Keratinocyte (primary cell): ENCODE results near the gene WNK2. TPM values are rescaled to one million over a fixed set of nuclear protein-coding genes. Genes with fewer than 3 reads are reported as not detected.

Experiments
- DNase-seq: peaks from one replicate; pipeline ENCODE4 v3.0.0-alpha.2; 2011; ENCODE audit warnings: low read depth, missing footprints, low spot score
- FAIRE-seq: peaks from 2 replicates; lab custom pipeline; 2011; peaks lifted over from hg19 to GRCh38; lab: Jason Lieb, UNC
- H2AFZ ChIP-seq: 2 replicates; pipeline ENCODE4 v1.6.0; 2012; ENCODE audit warnings: low read length, control low read depth, inconsistent platforms; ENCODE audit not compliant: control insufficient read depth
- H3K27ac ChIP-seq: 2 replicates; pipeline ENCODE4 v1.5.1; 2011; ENCODE audit warnings: low read length; ENCODE audit not compliant: control insufficient read depth, insufficient read depth
- H3K27me3 ChIP-seq: 3 replicates; pipeline ENCODE4 v1.6.0; 2011; ENCODE audit warnings: low read length; ENCODE audit not compliant: control insufficient read depth, insufficient read depth; ENCODE audit errors: extremely low read depth
- H3K36me3 ChIP-seq, 2 experiments: 2 replicates in 1 of 2; 3 replicates in 1 of 2; pipeline ENCODE4 v1.5.1; 2011; ENCODE audit warnings: low read length in 2 of 2, mild to moderate bottlenecking in 1 of 2; ENCODE audit not compliant: control insufficient read depth in 2 of 2, insufficient read depth in 2 of 2; ENCODE audit errors: extremely low read depth in 1 of 2
- H3K4me1 ChIP-seq: 3 replicates; pipeline ENCODE4 v1.5.1; 2011; ENCODE audit warnings: low read length; ENCODE audit not compliant: control insufficient read depth, insufficient read depth; ENCODE audit errors: extremely low read depth
- H3K4me2 ChIP-seq: 3 replicates; pipeline ENCODE4 v1.6.0; 2011; ENCODE audit warnings: low read depth, low read length; ENCODE audit not compliant: control insufficient read depth, insufficient read depth; ENCODE audit errors: extremely low read depth
- H3K4me3 ChIP-seq, 3 experiments: fragments of 200-600 bp in 1 of 3; sonication (generic) in 1 of 3; 2 replicates in 2 of 3; 3 replicates in 1 of 3; pipeline ENCODE4 v1.5.1; 2011 to 2016; ENCODE audit warnings: low read length in 3 of 3, mild to moderate bottlenecking in 3 of 3, control low read depth in 2 of 3, inconsistent platforms in 1 of 3, low read depth in 1 of 3, mixed read lengths in 1 of 3, mixed run types in 1 of 3, moderate library complexity in 1 of 3; ENCODE audit not compliant: control insufficient read depth in 2 of 3, insufficient read depth in 2 of 3; ENCODE audit errors: extremely low read depth in 1 of 3
- H3K79me2 ChIP-seq: 2 replicates; pipeline ENCODE4 v1.6.0; 2012; ENCODE audit warnings: low read length; ENCODE audit not compliant: control insufficient read depth, insufficient read depth
- H3K9ac ChIP-seq: 3 replicates; pipeline ENCODE4 v1.6.0; 2011; ENCODE audit warnings: low read length; ENCODE audit not compliant: control insufficient read depth, insufficient read depth; ENCODE audit errors: extremely low read depth
- H3K9me1 ChIP-seq: 3 replicates; pipeline ENCODE4 v1.6.0; 2011; ENCODE audit warnings: low read length; ENCODE audit not compliant: control insufficient read depth, insufficient read depth; ENCODE audit errors: extremely low read depth
- H3K9me3 ChIP-seq: 2 replicates; pipeline ENCODE4 v1.5.1; 2012; ENCODE audit warnings: low read depth, low read length; ENCODE audit not compliant: control insufficient read depth
- H4K20me1 ChIP-seq: 3 replicates; pipeline ENCODE4 v1.6.0; 2011; ENCODE audit warnings: low read length; ENCODE audit not compliant: control insufficient read depth, insufficient read depth; ENCODE audit errors: extremely low read depth
- CTCF ChIP-seq, 3 experiments: IDR thresholded peaks in 1 of 3; conservative IDR thresholded peaks in 1 of 3; optimal IDR thresholded peaks in 1 of 3; 2 replicates in 2 of 3; 3 replicates in 1 of 3; pipeline versions ENCODE3 to v1.5.1; 2011; ENCODE audit warnings: low read length in 3 of 3, mild to moderate bottlenecking in 3 of 3, moderate library complexity in 2 of 3, control low read depth in 1 of 3, inconsistent platforms in 1 of 3; ENCODE audit not compliant: insufficient read depth in 2 of 3; ENCODE audit errors: extremely low read depth in 1 of 3
- EZH2 ChIP-seq: IDR thresholded peaks from one replicate; pipeline ENCODE4 v1.6.1; 2012; ENCODE audit warnings: inconsistent platforms, mild to moderate bottlenecking, low read length, moderate library complexity
- dilution Hi-C: fragments of 300-500 bp; cut with MboI; formaldehyde crosslinking; loops from one replicate; pipeline ENCODE4 v1.7.0; 2020; ENCODE audit warnings: low sequenced_read_pairs; ENCODE audit not compliant: extremely low pct_ligation_motif_present
- polyA plus RNA-seq, 5 experiments: library from polyadenylated mRNA; depleted of rRNA in 3 of 5; stranded (reverse) in 3 of 5; stranded (forward) in 1 of 5; unstranded in 1 of 5; fragments of >200 nt; gene quantifications; 1 replicate in 1 of 5; 2 replicates in 3 of 5; 3 replicates in 1 of 5; pipeline versions ENCODE4 v1.2.1 to v1.2.3, GENCODE V29; 2011 to 2012; ENCODE audit warnings: missing spikeins in 2 of 5, low read depth in 1 of 5, low replicate concordance in 1 of 5

WNK2 gene
- polyA plus RNA-seq, 1 donor (not counting 4 experiments of a cell fraction or from before 2014, with no cell fraction given): not detected

GRCh38 chr9:93189369-93190132, 5.6 kb downstream of the WNK2 start:
- dilution Hi-C loops: no loop called here
- Histone ChIP-seq H3K79me2 (no peaks in the 10 kb centered on the region), H3K27ac (no peak overlapping the region), H3K4me3 (no peak overlapping the region), H3K4me1 (no peaks in the 10 kb centered on the region), H2AFZ (no peak overlapping the region), H3K4me2 (no peak overlapping the region), H3K9me3 (no peaks in the 10 kb centered on the region), H3K9me1 (no peaks in the 10 kb centered on the region), H3K27me3 (peaks cover 47% of the 10 kb centered on the region), H3K36me3 (no peaks in the 10 kb centered on the region), H4K20me1 (no peaks in the 10 kb centered on the region), H3K9ac (no peak overlapping the region)
- DNase-seq (no peak), FAIRE-seq (no peak)
- TF ChIP-seq EZH2 (no peak), CTCF (optimal IDR thresholded peaks at IDR 0.05 in 1 of 3, IDR thresholded peaks at IDR 0.05 in 1 of 3, conservative IDR thresholded peaks at IDR 0.05 in 1 of 3; ENCODE audit: extremely low read depth in 1 of 3, insufficient read depth in 2 of 3, low read length in 3 of 3) (no peak)

DNA sequence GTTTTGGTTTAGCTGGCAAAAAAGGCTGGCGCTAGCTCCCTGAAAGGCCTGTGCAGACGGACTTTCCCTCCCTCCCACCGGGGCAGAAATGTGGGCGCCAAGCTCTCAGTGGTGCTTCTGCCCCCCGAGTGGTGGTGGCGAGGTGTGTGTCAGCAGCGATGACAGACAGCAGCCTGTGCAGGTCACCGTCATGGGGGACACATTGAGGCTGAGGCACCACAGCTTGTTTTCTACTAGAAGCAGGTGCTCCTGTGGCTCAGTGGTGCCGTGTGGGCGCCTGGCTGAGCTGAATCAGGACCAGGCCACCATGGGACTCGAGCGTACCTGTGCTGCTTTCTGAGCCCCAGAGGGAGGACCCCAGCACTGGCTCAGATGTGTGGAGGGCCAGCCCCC, 6.2 kb downstream of the WNK2 start:
- no peaks in the 10 kb centered on the region for H3K4me1 ChIP-seq
- no peak overlapping the region for H3K9ac ChIP-seq
- DNase-seq: no peak
- no peak overlapping the region for H2AFZ ChIP-seq
- H3K27ac ChIP-seq: no peak overlapping the region
- TF ChIP-seq EZH2: no peak
- no peak for TF ChIP-seq CTCF (optimal IDR thresholded peaks at IDR 0.05 in 1 of 3, IDR thresholded peaks at IDR 0.05 in 1 of 3, conservative IDR thresholded peaks at IDR 0.05 in 1 of 3; ENCODE audit: extremely low read depth in 1 of 3, insufficient read depth in 2 of 3, low read length in 3 of 3)
- H3K4me3 ChIP-seq: no peak overlapping the region
- no peaks in the 10 kb centered on the region for H3K9me1 ChIP-seq
- H3K9me3 ChIP-seq: no peaks in the 10 kb centered on the region
- no peaks in the 10 kb centered on the region for H3K79me2 ChIP-seq
- H3K36me3 ChIP-seq: no peaks in the 10 kb centered on the region
- H4K20me1 ChIP-seq: no peaks in the 10 kb centered on the region
- peaks cover 44% of the 10 kb centered on the region for H3K27me3 ChIP-seq
- FAIRE-seq: no peak
- no peak overlapping the region for H3K4me2 ChIP-seq
- dilution Hi-C loops: no loop called here
